Measurements from ENCODE around the gene VAT1L.

- TF ChIP-seq FOSL2 (IDR thresholded peaks at IDR 0.05; ENCODE audit: borderline replicate concordance, low read depth) (no peak), CTCF (IDR thresholded peaks at IDR 0.05) (no peak), SMC3 (IDR thresholded peaks at IDR 0.05; ENCODE audit: low read depth, low read length) (no peak), RFX5 (IDR thresholded peaks at IDR 0.05; ENCODE audit: low read length) (no peak), NFIC (IDR thresholded peaks at IDR 0.05; ENCODE audit: borderline replicate concordance) (no peak), GATA2 (CRISPR knock-in tag; IDR thresholded peaks at IDR 0.05) (no peak)
Measured at GRCh38 chr16:77840673-77841501, 52.5 kb downstream of the VAT1L start.
